OCI-LY7 (cell line): Measurements from ENCODE around the gene PNRC2. TPM values are rescaled to one million over a fixed set of nuclear protein-coding genes. Genes with fewer than 3 reads are reported as not detected.

Experiments used
- BruUV-seq: library from RNA; stranded (reverse); fragments of 400-500 nt; replicated peaks from 2 replicates; lab custom pipeline; 2021; lab: Mats Ljungman, UMichigan
- CTCF ChIA-PET: fragments of 300-600 bp; sonication (Branson Sonifier 250); formaldehyde crosslinking; loops from one replicate; lab custom pipeline; 2022; ENCODE audit warnings: antibody characterized with exemption; ENCODE audit not compliant: unreplicated experiment; lab: Charles Lee
- POLR2A ChIA-PET: fragments of 300-600 bp; sonication (Branson Sonifier 250); formaldehyde crosslinking; loops from one replicate; lab custom pipeline; 2022; ENCODE audit warnings: antibody characterized with exemption; lab: Charles Lee
- DNase-seq: peaks from one replicate; pipeline ENCODE4 v3.0.0-alpha.2; 2015; ENCODE audit warnings: low spot score
- H2AFZ ChIP-seq: fragments of 200-600 bp; sonication (generic), shearing (Covaris generic); 2 replicates; pipeline ENCODE4 v1.6.1; 2014; ENCODE audit warnings: mild to moderate bottlenecking, antibody characterized with exemption, low read length, moderate library complexity
- H3K27ac ChIP-seq: fragments of 200-600 bp; sonication (generic); 2 replicates; pipeline ENCODE4 v1.5.1; 2014; ENCODE audit warnings: mixed run types, low read depth, mild to moderate bottlenecking, moderate library complexity, low read length, inconsistent platforms; ENCODE audit not compliant: poor library complexity, severe bottlenecking
- H3K36me3 ChIP-seq: fragments of 200-600 bp; sonication (generic); 2 replicates; pipeline ENCODE4 v1.6.1; 2014; ENCODE audit warnings: mild to moderate bottlenecking, antibody characterized with exemption, low read length, moderate library complexity, mixed read lengths; ENCODE audit not compliant: insufficient read depth
- H3K4me1 ChIP-seq: fragments of 200-600 bp; sonication (generic); 2 replicates; pipeline ENCODE4 v1.5.1; 2014; ENCODE audit warnings: mild to moderate bottlenecking, low read length; ENCODE audit not compliant: insufficient read depth, poor library complexity, severe bottlenecking
- H3K4me2 ChIP-seq: fragments of 200-600 bp; sonication (generic); 2 replicates; pipeline ENCODE4 v1.6.1; 2014; ENCODE audit warnings: mild to moderate bottlenecking, low read length
- H3K4me3 ChIP-seq: fragments of 200-600 bp; sonication (generic); 2 replicates; pipeline ENCODE4 v1.5.1; 2014; ENCODE audit warnings: mild to moderate bottlenecking, low read depth, low read length; ENCODE audit not compliant: poor library complexity, severe bottlenecking
- H3K79me2 ChIP-seq: fragments of 200-600 bp; sonication (generic); 2 replicates; pipeline ENCODE4 v1.6.1; 2016; ENCODE audit warnings: low read depth, mild to moderate bottlenecking, low read length, moderate library complexity, mixed read lengths; ENCODE audit not compliant: insufficient read depth
- H3K9me2 ChIP-seq: fragments of 200-600 bp; sonication (generic); 2 replicates; pipeline ENCODE4 v1.6.1; 2016; ENCODE audit warnings: mild to moderate bottlenecking, low read length, mixed read lengths; ENCODE audit not compliant: insufficient read depth
- H3K9me3 ChIP-seq: fragments of 200-600 bp; sonication (generic); 2 replicates; pipeline ENCODE4 v1.6.1; 2014; ENCODE audit warnings: mild to moderate bottlenecking, mixed run types, low read length, mixed read lengths
- H4K20me1 ChIP-seq: fragments of 200-600 bp; sonication (generic); 2 replicates; pipeline ENCODE4 v1.6.1; 2014; ENCODE audit warnings: mild to moderate bottlenecking, antibody characterized with exemption, low read length, moderate library complexity, mixed read lengths; ENCODE audit not compliant: insufficient read depth
- EZH2phosphoT487 ChIP-seq: fragments of 200-600 bp; sonication (generic); IDR thresholded peaks from 2 replicates; pipeline ENCODE4 v1.6.1; 2018; ENCODE audit warnings: low read depth, borderline replicate concordance, mild to moderate bottlenecking, mixed run types, antibody characterized with exemption, low read length, moderate library complexity, mixed read lengths
- intact Hi-C: fragments of 100-400 bp; cut with micrococcal nuclease; formaldehyde crosslinking; loops from one replicate; pipeline ENCODE4 v1.10.0; 2022; ENCODE audit not compliant: unreplicated experiment
- total RNA-seq, 2 experiments: library from RNA; depleted of rRNA in 1 of 2; stranded (reverse); fragments of >200 nt in 1 of 2; shearing (Covaris generic) in 1 of 2; gene quantifications; 2 replicates each; pipeline ENCODE4 v1.2.3, GENCODE V29; 2014 to 2022
- TF ChIP-seq, protein P1 (sequence below): fragments of 200-600 bp; sonication (generic); conservative IDR thresholded peaks from 2 replicates; pipeline ENCODE4 v1.5.1; 2014; ENCODE audit warnings: mild to moderate bottlenecking, antibody characterized with exemption, low read length, moderate library complexity, mixed read lengths

The PNRC2 gene
- total RNA-seq, 2 experiments from 2014 or later = 129 to 198 TPM

DNA sequence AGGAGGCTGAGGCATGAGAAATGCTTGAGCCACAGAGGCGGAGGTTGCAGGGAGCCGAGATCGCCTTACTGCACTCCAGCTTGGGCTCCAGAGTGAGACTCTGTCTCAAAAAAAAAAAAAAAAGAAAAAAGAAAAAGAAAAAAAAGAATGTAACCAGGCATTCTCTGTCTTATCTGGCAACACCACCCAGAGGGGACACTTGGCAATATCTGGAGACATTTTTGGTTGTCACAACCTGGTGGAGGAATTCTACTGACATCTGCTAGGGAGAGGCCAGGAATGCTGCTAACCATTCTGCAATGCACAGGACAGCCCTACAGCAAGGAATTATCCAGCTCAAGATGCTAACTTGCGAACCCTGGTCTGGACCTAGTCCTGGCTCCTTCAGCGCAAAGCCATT is 44.2 kb upstream of the PNRC2 start:
- no peak for DNase-seq
- TF ChIP-seq, protein P1, sequence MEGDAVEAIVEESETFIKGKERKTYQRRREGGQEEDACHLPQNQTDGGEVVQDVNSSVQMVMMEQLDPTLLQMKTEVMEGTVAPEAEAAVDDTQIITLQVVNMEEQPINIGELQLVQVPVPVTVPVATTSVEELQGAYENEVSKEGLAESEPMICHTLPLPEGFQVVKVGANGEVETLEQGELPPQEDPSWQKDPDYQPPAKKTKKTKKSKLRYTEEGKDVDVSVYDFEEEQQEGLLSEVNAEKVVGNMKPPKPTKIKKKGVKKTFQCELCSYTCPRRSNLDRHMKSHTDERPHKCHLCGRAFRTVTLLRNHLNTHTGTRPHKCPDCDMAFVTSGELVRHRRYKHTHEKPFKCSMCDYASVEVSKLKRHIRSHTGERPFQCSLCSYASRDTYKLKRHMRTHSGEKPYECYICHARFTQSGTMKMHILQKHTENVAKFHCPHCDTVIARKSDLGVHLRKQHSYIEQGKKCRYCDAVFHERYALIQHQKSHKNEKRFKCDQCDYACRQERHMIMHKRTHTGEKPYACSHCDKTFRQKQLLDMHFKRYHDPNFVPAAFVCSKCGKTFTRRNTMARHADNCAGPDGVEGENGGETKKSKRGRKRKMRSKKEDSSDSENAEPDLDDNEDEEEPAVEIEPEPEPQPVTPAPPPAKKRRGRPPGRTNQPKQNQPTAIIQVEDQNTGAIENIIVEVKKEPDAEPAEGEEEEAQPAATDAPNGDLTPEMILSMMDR = no peak
- no peak for TF ChIP-seq EZH2phosphoT487
- Histone ChIP-seq H3K4me3 (no peak overlapping the region), H3K9me2 (no peaks in the 10 kb centered on the region), H3K4me2 (peak overlapping the region; percentile 71; the same call in 1 of the 2 replicates), H3K36me3 (no peaks in the 10 kb centered on the region), H3K79me2 (peaks cover 27% of the 10 kb centered on the region; the same call in 1 of the 2 replicates), H3K4me1 (peaks cover 82% of the 10 kb centered on the region), H3K27ac (peak overlapping the region; percentile 71), H3K9me3 (no peaks in the 10 kb centered on the region), H2AFZ (peak overlapping the region; percentile 85; the same call in 1 of the 2 replicates), H4K20me1 (no peaks in the 10 kb centered on the region)
- ChIA-PET CTCF (interaction anchor here (1.3 to 2.5 kb wide), 2 partner anchors 15 to 137 kb away, joined by 5 to 14 read pairs; partner anchors contain the start of gene PITHD1), POLR2A (interaction anchor here (0.6 to 2.2 kb wide), 5 partner anchors 16 to 98 kb away, joined by 3 to 6 read pairs (median 3); no protein-coding TSS in a partner anchor)
- intact Hi-C loops = no loop called here
- no TSS peak for BruUV-seq

DNA sequence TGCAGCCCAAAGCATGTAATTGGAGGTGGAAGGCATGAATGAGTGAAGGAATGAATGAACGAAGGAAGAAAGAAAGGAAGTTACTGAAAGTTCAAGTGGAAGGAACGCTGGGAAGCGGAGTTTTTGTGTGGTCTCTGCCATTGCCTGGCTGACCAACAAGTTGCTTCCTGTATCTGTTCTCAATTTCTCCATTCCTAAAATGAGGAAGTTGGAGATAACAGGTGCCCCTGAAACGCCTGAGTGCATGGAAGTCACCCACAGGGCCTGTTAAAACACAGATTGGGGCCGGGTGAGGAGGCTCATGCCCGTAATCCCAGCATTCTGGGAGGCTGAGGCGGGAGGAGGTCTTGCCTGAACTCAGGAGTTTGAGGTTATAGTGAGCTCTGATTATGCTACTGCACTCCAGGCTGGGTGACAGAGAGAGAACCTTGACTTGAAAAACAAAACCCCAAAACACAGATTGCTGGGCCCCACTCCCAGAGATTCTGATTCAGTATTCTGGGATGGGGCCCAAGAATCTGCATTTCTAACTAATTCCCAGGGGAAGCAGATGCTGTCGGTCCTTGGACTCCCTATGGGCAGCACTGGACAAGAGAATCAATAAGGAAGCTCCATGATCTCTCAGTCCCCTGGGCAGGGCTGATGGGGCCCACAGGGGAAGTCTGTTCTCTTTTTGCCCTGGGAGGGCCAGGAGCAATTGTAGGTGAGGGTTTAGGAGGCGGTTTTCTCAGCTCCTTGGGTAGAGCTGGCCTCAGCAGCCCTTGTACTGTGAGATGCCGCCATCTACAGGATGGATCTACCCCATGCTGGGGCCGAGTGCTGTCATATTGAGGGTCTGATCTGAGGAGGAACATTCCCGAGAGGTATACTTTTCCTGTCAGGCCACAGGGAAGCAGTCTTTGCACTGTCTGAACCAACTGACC is 43.2 kb upstream of the PNRC2 start:
- peak overlapping the region; percentile 71 for H3K4me2 ChIP-seq
- POLR2A ChIA-PET = interaction anchor here (0.8 to 2.2 kb wide), 8 partner anchors 13 to 107 kb away, joined by 3 to 10 read pairs (median 4); no protein-coding TSS in a partner anchor

More for the DNA sequence above, 43.2 kb upstream of the PNRC2 start:
- Histone ChIP-seq H3K4me3 (peak overlapping the region; percentile 29), H2AFZ (peak overlapping the region; percentile 85), H3K36me3 (no peaks in the 10 kb centered on the region), H4K20me1 (no peaks in the 10 kb centered on the region), H3K79me2 (peaks cover 17% of the 10 kb centered on the region; the same call in 1 of the 2 replicates), H3K4me1 (peaks cover 76% of the 10 kb centered on the region), H3K9me3 (no peaks in the 10 kb centered on the region), H3K9me2 (no peaks in the 10 kb centered on the region), H3K27ac (peak overlapping the region; percentile 71)
- BruUV-seq = no TSS peak
- peak; percentile 93 for DNase-seq
- CTCF ChIA-PET = interaction anchor here (0.6 to 2.5 kb wide), 13 partner anchors 12 to 149 kb away, joined by 3 to 17 read pairs (median 3); partner anchors contain the start of gene PITHD1
- intact Hi-C loops = loop anchor here (1.0 to 2.0 kb wide), 3 partner anchors 42 to 144 kb away; partner anchors contain the start of gene PNRC2
- TF ChIP-seq, protein P1 = peak; percentile 97
- TF ChIP-seq EZH2phosphoT487 = no peak
